ENCODE data around the gene RNF224.

Gene RNF224

DNA sequence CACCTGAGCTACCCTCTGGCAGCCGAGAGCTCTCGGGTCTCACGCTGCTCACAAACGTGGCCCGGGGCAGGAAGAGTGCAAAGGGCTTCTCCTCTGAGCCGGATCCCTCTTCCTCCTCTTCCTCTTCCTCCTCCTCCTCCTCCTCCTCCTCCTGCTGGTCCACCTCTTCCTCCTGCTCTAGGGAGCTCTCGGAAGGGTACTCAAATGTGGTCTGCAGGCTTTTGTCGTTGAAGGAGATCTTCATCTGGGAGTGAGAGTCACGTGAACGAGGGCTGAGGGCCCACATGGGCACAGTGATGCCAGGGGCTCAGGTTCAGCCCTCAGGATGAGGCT is 34.9 kb upstream of the RNF224 start:
- DNase-seq (ENCODE audit: low read depth, low spot score) = no peak

DNA sequence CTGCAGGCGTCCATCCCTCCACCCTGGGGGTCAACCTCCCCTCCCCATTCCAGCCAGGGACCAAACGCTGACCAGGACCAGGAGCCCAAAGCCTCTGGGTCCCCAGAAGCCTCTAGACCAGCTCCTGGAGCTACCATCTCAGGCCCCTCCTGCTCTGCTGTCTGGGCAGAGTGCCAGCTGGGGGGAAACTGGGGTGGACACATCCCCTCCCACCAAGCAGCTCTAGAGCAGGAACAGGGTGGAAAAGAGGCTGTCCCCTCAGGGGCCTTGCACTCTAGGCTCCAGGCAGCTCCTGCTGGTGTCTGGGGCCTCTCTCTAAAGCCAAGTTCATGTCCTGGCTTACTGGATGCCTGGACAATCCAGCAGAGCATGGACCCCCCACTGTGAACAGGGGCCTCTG is 34.4 kb upstream of the RNF224 start:
- DNase-seq (ENCODE audit: low read depth, low spot score) = no peak

- DNase-seq (ENCODE audit: low read depth, low spot score) = no peak
Measured at GRCh38 chr9:137193771-137194170, 33.5 kb upstream of the RNF224 start.

- DNase-seq (ENCODE audit: low read depth, low spot score) = no peak
Measured at GRCh38 chr9:137194388-137194787, 32.9 kb upstream of the RNF224 start.

GRCh38 chr9:137194909-137195308 is 32.4 kb upstream of the RNF224 start:
- DNase-seq (ENCODE audit: low read depth, low spot score) = no peak

- no peak for DNase-seq (ENCODE audit: low read depth, low spot score)
Measured at GRCh38 chr9:137195525-137196220, 31.6 kb upstream of the RNF224 start.

- DNase-seq (ENCODE audit: low read depth, low spot score) = no peak
Measured at GRCh38 chr9:137198051-137198901, 29.0 kb upstream of the RNF224 start.

DNA sequence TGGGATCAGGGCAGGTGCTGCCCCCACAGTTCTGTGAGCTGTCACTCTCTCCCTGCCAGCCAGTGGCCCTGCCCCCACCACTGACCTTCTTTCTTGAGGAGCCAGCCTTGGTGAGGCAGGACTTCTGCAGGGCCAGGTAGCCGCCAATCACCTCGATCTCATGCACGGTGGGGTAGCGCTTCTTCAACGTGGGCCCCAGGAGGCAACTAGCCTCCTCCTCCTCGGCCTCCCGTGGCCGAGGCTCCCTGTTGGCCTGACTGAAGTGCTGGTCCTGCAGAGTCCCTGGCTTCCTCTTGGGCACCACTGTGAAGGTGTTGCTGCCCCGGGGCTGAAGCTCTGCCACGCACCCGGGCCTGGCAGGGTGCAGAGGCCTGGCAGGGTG is 28.4 kb upstream of the RNF224 start:
- no peak for DNase-seq (ENCODE audit: low read depth, low spot score)

DNA sequence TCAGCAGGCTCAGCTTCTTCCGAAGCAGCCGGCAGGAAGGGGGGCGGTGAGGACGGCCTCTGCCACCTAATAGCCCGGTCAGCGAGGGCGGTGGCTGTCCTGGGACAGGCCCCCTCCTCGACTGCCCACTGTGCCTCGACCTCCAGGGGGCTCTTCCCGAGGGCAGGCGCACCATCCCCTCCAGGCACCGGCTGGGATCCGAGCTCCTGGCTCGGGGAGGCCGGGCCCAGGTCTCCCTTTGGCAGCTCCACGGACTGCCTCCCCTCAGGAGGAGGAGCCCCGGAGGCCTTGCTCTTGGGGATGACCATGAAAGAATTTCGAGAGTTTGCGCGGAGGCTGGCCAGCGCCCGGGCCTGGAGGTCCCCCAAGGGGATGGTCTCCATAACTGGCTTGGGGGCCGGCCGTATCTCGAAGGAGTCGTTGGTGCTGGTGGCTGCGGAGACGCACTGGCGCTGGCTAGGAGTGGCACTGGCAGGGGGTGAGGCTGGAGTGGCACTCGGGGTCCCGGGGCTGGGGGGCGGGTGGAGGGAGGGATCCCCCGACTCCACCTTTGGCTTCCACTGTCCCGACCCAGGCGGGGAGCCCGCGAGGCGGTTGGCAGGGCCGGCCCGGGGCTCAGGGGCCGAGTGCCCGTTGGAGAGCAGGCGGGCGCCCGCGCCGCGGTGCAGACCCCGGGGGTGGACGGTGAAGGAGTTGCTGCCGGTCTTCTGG is 27.7 kb upstream of the RNF224 start:
- no peak for DNase-seq (ENCODE audit: low read depth, low spot score)

DNA sequence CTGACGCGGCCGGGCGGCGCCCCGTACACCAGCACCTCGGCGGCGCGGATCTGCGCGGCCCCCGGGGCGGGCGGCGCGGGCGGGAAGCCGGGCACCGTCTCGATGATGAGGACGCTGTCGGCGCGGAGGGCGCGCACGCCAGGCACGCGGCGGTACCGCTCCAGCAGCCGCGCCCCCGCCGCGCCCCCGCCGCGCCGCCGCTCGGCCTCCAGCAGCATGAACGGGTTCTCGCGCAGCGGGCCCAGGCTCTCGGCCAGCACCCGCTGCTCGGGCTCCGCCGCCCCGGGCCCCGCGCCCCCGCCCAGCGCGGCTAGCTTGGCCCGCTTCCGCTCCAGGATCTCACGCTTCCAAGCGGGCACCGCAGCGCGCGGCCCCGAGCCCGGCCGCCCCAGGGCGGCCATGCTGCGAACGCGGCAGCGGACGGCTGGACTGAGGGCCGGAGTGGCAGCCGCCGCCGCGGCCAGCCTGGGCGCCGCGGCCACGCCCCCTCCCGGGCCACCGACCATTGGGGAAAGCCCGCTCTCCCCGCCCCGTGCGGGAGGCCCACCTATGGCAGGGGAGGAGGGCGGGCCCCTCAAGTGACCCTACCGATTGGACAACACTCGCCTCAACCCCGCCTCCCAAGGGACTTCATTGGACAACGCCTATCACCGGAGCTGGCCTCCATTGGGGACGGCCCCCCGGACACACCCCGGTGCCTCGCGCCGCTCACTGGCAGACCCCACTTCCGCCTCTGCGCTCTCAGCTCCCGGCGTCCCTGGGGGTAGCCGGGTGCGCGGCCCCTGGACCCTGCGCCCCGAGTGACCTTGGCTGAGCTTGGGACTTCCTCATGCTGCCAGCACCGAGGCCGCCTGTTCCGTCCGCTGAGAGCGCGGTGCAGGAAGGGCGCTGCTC is 26.7 kb upstream of the RNF224 start, which contains the start of gene TPRN:
Gene TPRN, minus strand, starts transcription at position 431 of the 894 bp plus-strand sequence. Its CDS starts 30 bp downstream, at position 401.
- peak; percentile 93 for DNase-seq (ENCODE audit: low read depth, low spot score)

DNA sequence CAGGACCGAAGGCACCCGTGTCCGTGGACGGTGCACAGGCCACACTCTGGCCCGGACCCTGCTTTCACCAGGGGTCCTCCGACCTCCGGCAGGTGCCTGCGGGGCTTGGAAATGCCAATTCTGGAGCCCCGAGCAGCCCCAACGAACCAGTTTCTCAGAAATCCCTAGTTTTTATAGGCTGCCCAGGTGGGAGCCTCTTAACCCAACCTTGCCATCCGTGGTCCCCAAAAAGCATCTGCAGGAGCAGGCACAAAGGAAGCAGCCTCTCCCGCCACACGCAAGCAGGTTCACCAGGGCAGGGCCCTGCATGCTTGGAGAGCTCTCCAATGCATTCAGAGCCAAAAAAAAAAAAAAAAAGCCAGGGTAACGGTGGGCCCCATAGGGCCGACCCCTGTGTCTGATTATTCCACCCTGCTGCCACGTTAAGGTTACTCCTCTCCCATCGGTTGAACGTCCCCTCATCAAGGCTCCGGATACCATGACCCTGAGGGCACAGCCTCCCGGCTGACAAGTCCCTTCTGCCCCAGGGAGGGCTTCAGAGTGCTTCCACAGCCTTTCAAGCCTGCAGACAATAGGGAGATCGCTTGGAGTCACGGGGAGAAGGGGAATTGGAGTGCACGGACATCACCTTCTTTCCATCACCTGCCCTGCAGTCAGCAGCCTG is 26.0 kb upstream of the RNF224 start:
- no peak for DNase-seq (ENCODE audit: low read depth, low spot score)

DNA sequence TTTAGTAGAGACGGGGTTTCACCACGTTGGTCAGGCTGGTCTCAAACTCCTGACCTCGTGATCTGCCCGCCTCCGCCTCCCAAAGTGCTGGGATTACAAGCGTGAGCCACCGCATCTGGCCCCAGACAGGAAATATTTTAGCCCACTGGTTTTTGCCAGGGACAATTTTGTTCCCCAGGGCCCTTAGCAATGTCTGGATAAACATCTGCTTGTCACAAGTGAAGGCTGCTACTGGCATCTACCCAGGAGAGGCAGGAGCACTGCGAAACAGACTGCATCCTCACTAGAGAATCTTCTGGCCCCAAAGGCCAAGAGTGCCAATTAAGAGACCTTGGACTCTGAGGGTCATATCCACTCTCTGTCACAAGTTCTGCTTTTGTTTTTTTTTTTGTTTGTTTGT is 24.3 kb upstream of the RNF224 start:
- no peak for DNase-seq (ENCODE audit: low read depth, low spot score)

DNA sequence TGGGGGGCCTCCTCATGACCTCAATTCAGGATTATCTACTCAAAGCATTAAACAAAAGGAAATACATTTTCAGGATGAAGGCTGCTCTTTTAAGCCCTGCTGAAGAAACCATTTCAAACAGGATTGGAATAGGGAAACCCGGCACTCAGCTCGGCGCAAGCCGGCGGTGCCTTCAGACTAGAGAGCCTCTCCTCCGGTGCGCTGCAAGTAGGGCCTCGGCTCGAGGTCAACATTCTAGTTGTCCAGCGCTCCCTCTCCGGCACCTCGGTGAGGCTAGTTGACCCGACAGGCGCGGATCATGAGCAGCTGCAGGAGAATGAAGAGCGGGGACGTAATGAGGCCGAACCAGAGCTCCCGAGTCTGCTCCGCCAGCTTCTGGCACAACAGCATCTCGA is 22.6 kb upstream of the RNF224 start:
- no peak for DNase-seq (ENCODE audit: low read depth, low spot score)

DNA sequence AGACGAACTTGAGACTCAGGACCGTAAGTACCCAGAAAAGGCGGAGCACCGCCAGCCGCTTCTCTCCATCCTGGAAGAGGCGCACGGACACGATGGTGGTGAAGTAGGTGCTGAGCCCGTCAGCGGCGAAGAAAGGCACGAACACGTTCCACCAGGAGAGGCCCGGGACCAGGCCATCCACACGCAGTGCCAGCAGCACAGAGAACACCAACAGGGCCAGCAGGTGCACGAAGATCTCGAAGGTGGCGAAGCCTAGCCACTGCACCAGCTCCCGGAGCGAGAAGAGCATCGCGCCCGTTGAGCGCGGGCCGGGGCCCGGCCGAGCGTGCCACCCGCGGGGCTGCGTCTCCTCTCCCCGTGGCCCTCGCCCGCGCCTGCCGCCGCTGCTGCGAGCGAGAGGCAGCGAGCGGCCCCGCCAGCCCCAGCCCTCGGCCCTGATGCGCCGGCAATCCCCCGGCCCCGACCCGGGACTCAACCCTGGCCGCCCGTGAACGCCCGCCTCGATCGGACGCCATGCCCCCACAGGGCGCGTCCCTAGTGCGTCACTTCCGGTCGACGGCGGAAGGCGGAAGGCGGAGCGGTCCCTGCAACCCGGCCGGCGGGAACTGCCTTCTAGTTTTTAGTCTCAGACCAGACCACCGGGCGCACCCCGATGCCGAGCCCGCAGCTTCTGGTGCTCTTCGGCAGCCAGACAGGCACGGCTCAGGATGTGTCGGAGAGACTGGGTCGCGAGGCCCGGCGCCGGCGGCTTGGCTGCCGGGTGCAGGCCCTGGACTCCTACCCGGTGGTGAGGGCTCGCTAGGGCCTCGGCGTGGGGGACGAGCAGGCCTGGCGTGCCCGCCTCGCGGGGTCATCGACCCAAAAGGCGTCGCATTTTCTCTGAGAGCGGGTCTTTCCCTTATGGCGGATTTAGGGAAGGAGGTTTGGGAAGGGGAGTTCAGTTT is 21.9 kb upstream of the RNF224 start, which contains the start of the genes NDOR1 and TMEM203:
Gene NDOR1, plus strand, starts transcription at position 575 of the 944 bp plus-strand sequence. Its CDS starts 78 bp downstream, at position 653.
Gene TMEM203, minus strand, starts transcription at position 523 of the 944 bp plus-strand sequence. Its CDS starts 234 bp downstream, at position 289.
- DNase-seq (ENCODE audit: low read depth, low spot score) = no peak

DNA sequence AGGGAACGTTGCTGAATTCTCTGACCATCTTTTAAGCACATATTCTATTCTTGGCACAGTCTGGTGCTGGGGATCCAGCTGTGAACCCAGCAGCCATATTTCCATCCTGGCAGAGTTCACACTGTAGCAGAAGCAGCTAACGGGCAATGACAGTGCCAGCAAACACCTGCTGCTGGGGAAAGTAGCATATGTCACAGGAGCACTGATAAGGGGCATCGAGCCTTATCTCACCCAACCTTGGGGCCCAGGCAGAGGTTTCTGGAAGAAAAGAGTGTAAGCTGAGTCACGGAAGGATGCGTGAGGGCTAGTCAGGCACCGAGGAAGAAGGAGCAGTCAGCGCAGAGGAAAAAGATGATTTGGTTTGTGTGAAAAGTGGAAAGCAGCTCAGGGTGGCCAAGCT is 20.7 kb upstream of the RNF224 start:
- DNase-seq (ENCODE audit: low read depth, low spot score) = no peak

DNA sequence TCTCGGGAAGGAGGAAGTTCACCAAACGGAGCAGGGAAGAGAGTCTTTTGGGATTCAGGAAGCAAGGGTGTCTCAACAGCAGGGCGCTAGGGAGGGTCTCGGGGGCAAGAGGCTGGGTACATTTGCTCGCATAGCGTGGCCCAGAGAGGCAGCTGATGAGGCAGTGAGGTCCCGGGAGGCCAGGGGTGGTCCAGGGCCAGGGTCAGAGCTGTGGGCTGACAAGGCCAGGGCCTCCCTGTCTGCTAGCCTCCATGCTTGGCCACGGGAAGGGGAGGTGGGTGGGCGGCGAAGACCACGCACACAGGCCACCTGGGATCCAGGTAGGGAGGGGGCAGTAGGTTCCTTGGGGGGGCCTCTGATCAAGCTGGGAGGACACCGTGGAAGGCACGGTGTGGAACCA is 15.8 kb upstream of the RNF224 start:
- DNase-seq (ENCODE audit: low read depth, low spot score) = no peak

DNA sequence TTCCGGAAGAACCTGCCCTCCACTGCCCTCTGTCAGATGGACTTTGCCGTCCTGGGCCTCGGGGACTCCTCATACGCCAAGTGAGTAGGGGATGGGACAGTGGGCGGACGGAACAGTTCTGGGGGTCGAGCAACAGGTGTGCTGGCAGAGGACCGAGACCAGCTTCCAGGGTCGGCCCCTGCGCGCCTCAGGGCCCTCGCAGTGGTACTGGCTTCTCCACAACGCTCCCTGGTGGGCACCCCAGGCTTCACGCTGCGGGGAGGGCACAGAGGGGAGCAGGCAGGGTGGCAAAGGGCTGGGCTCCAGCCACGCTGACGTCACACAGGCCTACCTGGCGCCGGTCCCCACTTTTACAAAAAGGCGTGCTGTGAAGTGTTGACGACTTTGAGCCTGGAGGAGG is 14.8 kb upstream of the RNF224 start:
- no peak for DNase-seq (ENCODE audit: low read depth, low spot score)

GRCh38 chr9:137213160-137214060 is 13.9 kb upstream of the RNF224 start:
- DNase-seq (ENCODE audit: low read depth, low spot score) = no peak

GRCh38 chr9:137214620-137215019 is 12.7 kb upstream of the RNF224 start:
- no peak for DNase-seq (ENCODE audit: low read depth, low spot score)
